Stomach (tissue), 9 donors: ENCODE results near the gene NF1. TPM values are rescaled to one million over a fixed set of nuclear protein-coding genes. Genes with fewer than 3 reads are reported as not detected.

Source experiments
- DNase-seq, 2 donors: peaks; one replicate each; pipeline versions ENCODE4 v3.0.0 to v3.0.0-alpha.2; 2013 to 2019
- H3K27ac ChIP-seq, 5 donors: fragments of 200-600 bp in 4 of 5; sonication (generic) in 4 of 5; one replicate each; pipeline ENCODE4 v1.5.1; 2013 to 2019; ENCODE audit warnings: mild to moderate bottlenecking in 1 of 5, moderate library complexity in 1 of 5
- H3K27me3 ChIP-seq, 3 donors: fragments of 200-600 bp; sonication (generic); one replicate each; pipeline ENCODE4 v1.5.1; 2017 to 2019; ENCODE audit warnings: mixed run types in 1 of 3
- H3K36me3 ChIP-seq, 4 donors: fragments of 200-600 bp; sonication (generic); 1 replicate in 3 of 4; 2 replicates in 1 of 4; pipeline ENCODE4 v1.5.1; 2016 to 2019
- H3K4me1 ChIP-seq, 4 donors: fragments of 200-600 bp; sonication (generic); one replicate each; pipeline ENCODE4 v1.5.1; 2016 to 2019
- H3K4me3 ChIP-seq, 4 donors: fragments of 200-600 bp; sonication (generic) in 3 of 4; one replicate each; pipeline ENCODE4 v1.5.1; 2016 to 2019; ENCODE audit warnings: mild to moderate bottlenecking in 1 of 4
- H3K9me3 ChIP-seq, 4 donors: fragments of 200-600 bp; sonication (generic); one replicate each; pipeline ENCODE4 v1.5.1; 2016 to 2019
- EP300 ChIP-seq: sonication (generic); formaldehyde crosslinking; IDR thresholded peaks from one replicate; pipeline ENCODE4 v1.6.1; 2017; ENCODE audit warnings: antibody characterized with exemption
- POLR2A ChIP-seq, 4 donors: fragments of 450-650 bp; IDR thresholded peaks; one replicate each; pipeline ENCODE4 v1.6.1; 2016; ENCODE audit warnings: antibody characterized with exemption in 4 of 4, control low read depth in 2 of 4, mild to moderate bottlenecking in 1 of 4, moderate library complexity in 1 of 4
- POLR2AphosphoS5 ChIP-seq, 3 donors: sonication (generic); formaldehyde crosslinking; IDR thresholded peaks; one replicate each; pipeline ENCODE4 v1.6.1; 2016; ENCODE audit warnings: antibody characterized with exemption in 3 of 3
- WGBS, 5 donors: extraction: QIAGEN DNeasy Blood & Tissue Kit in 3 of 5; methylation state at CpG; one replicate each; pipeline versions ENCODE4 v1.1.5 to v1.1.7; 2013 to 2018; 5-methylcytosine and 5-hydroxymethylcytosine counted together
- intact Hi-C: fragments of 100-400 bp; cut with DNase I; formaldehyde crosslinking; loops from one replicate; pipeline ENCODE4 v1.15.1; 2023; ENCODE audit warnings: low total_unique reads
- polyA plus RNA-seq, 3 donors: library from polyadenylated mRNA; stranded (reverse); fragments of 200-250 nt; gene quantifications; one replicate each; pipeline ENCODE4 v1.2.3, GENCODE V29; 2013
- total RNA-seq, 5 donors: library from RNA; depleted of rRNA; stranded (reverse); fragments of >200 nt; gene quantifications; one replicate each; pipeline versions ENCODE4 v1.1.0 to v1.2.3, GENCODE V29; 2014 to 2016
- TF ChIP-seq, protein P1 (sequence below), 7 experiments: fragments of 450-650 bp in 4 of 7; fragments of 200-600 bp in 3 of 7; sonication (generic) in 3 of 7; IDR thresholded peaks; one replicate each; pipeline ENCODE4 v1.5.1; 2016 to 2019; ENCODE audit warnings: antibody characterized with exemption in 7 of 7, control low read depth in 2 of 7, mild to moderate bottlenecking in 1 of 7
- donor health status: healthy with polysubstance abuse.
- donor health status: Bipolar disorder and iron deficiency.
- donor health status: healthy.

Gene NF1
- total and polyA plus RNA-seq, 8 donors: 5.2 to 108 (median 50.5) TPM

GRCh38 chr17:31387438-31387837, 292.7 kb downstream of the NF1 start:
- Histone ChIP-seq H3K27ac (no peak overlapping the region), H3K9me3 (no peaks in the 10 kb centered on the region), H3K27me3 (peaks cover 6 to 43% (median 24%) of the 10 kb centered on the region in 3 donors), H3K4me1 (peaks cover 11 to 20% (median 16%) of the 10 kb centered on the region in 4 donors), H3K4me3 (no peak overlapping the region), H3K36me3 (peaks cover under 1 to 5% (median 4%) of the 10 kb centered on the region in 4 donors)
- TF ChIP-seq EP300 (no peak), POLR2A (IDR thresholded peaks at IDR 0.05) (no peak), POLR2AphosphoS5 (IDR thresholded peaks at IDR 0.05) (no peak)
- TF ChIP-seq, protein P1, sequence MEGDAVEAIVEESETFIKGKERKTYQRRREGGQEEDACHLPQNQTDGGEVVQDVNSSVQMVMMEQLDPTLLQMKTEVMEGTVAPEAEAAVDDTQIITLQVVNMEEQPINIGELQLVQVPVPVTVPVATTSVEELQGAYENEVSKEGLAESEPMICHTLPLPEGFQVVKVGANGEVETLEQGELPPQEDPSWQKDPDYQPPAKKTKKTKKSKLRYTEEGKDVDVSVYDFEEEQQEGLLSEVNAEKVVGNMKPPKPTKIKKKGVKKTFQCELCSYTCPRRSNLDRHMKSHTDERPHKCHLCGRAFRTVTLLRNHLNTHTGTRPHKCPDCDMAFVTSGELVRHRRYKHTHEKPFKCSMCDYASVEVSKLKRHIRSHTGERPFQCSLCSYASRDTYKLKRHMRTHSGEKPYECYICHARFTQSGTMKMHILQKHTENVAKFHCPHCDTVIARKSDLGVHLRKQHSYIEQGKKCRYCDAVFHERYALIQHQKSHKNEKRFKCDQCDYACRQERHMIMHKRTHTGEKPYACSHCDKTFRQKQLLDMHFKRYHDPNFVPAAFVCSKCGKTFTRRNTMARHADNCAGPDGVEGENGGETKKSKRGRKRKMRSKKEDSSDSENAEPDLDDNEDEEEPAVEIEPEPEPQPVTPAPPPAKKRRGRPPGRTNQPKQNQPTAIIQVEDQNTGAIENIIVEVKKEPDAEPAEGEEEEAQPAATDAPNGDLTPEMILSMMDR (IDR thresholded peaks at IDR 0.05): no peak
- WGBS, 5 donors: 78 to 86% (median 81%) methylated on average over 12 of the region's 12 CpGs
- no peak for DNase-seq
- intact Hi-C loops: no loop called here

- Histone ChIP-seq H3K4me1 (peaks cover 11 to 23% (median 19%) of the 10 kb centered on the region in 4 donors), H3K4me3 (no peak overlapping the region), H3K36me3 (no peaks in the 10 kb centered on the region), H3K27ac (no peak overlapping the region), H3K27me3 (peaks cover 11 to 52% (median 33%) of the 10 kb centered on the region in 3 donors), H3K9me3 (no peaks in the 10 kb centered on the region)
- DNase-seq: no peak
- WGBS, 5 donors: 74 to 84% (median 83%) methylated on average over 1 to 2 of the region's 2 CpGs
- TF ChIP-seq, protein P1 (IDR thresholded peaks at IDR 0.05): no peak
- TF ChIP-seq POLR2AphosphoS5 (IDR thresholded peaks at IDR 0.05) (no peak), POLR2A (IDR thresholded peaks at IDR 0.05) (no peak), EP300 (no peak)
- intact Hi-C loops: no loop called here
Measured at GRCh38 chr17:31388351-31388750, 293.6 kb downstream of the NF1 start.

GRCh38 chr17:31388770-31389656, 294.2 kb downstream of the NF1 start:
- H3K4me3 ChIP-seq: no peak overlapping the region
- 52 to 57% (median 56%) methylated on average over 11 to 18 of the region's 18 CpGs for WGBS, 5 donors
- no peaks in the 10 kb centered on the region for H3K9me3 ChIP-seq
- peak; percentile 26 to 56 for DNase-seq
- H3K27ac ChIP-seq: no peak overlapping the region
- intact Hi-C loops: no loop called here
- no peaks in the 10 kb centered on the region for H3K36me3 ChIP-seq
- peaks cover 11 to 23% (median 19%) of the 10 kb centered on the region in 4 donors for H3K4me1 ChIP-seq
- TF ChIP-seq POLR2AphosphoS5 (IDR thresholded peaks at IDR 0.05): no peak
- TF ChIP-seq EP300: no peak
- TF ChIP-seq POLR2A (IDR thresholded peaks at IDR 0.05): no peak
- TF ChIP-seq, protein P1 (IDR thresholded peaks at IDR 0.05): peak in 5 of 7 experiments; percentile 3 to 47 (median 35)
- peaks cover 11 to 58% (median 40%) of the 10 kb centered on the region in 3 donors for H3K27me3 ChIP-seq

DNA sequence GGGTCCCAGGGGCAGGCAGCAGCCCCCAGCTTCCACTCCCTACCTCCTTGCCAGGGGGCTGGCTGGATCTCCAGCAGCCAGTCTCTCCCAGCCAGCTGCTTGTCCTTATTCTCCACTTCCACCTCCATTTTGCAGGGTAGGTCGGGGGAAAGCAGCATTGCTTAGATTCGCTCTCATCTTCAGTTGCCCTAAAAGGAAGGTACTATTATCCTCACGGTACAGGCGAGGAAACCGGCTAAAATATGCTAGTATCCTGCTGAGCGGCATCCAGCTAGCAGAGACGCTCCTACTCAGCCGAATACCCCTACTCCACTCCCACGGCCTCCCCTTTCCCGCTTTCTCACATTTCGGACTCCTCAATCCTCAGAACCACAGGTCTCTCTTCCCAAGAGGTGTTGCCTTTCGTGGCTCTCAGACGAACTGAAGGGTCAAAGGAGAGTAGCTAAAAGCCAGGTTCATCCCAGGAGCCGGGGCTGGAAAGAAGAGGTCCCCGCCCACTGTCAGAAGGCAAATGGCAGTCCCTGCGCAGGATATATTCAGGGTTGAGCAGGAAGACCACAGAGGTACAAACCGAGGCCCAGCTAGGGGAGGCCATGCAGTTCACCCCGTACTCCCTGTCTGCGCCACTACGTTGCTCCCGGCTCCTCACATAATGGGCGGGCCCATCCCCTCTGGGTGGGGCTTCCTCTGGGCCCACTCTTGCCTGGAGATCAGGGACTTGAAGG, 295.0 kb downstream of the NF1 start:
- peaks cover 11 to 66% (median 40%) of the 10 kb centered on the region in 3 donors for H3K27me3 ChIP-seq
- no peaks in the 10 kb centered on the region for H3K36me3 ChIP-seq
- no peaks in the 10 kb centered on the region for H3K9me3 ChIP-seq
- H3K4me1 ChIP-seq: peaks cover 11 to 23% (median 19%) of the 10 kb centered on the region in 4 donors
- no peak overlapping the region for H3K4me3 ChIP-seq
- no peak for TF ChIP-seq EP300
- TF ChIP-seq, protein P1 (IDR thresholded peaks at IDR 0.05): peak in 1 of 7 experiments; percentile 1
- 63 to 70% (median 65%) methylated on average over 22 of the region's 22 CpGs for WGBS, 5 donors
- intact Hi-C loops: no loop called here
- DNase-seq: peak in 1 of 2 donors; percentile 21
- H3K27ac ChIP-seq: no peak overlapping the region
